Cardiac ventricle fibroblast (primary cell): ENCODE measurements around the gene TRIM72. TPM values are rescaled to one million over a fixed set of nuclear protein-coding genes. Genes with fewer than 3 reads are reported as not detected.

Source experiments
- total RNA-seq: library from RNA; depleted of rRNA; stranded (reverse); fragments of >200 nt; gene quantifications from 2 replicates; pipeline ENCODE4 v1.2.3, GENCODE V29; 2015

TRIM72 gene
- total RNA-seq: not detected in 2 replicates

DNA sequence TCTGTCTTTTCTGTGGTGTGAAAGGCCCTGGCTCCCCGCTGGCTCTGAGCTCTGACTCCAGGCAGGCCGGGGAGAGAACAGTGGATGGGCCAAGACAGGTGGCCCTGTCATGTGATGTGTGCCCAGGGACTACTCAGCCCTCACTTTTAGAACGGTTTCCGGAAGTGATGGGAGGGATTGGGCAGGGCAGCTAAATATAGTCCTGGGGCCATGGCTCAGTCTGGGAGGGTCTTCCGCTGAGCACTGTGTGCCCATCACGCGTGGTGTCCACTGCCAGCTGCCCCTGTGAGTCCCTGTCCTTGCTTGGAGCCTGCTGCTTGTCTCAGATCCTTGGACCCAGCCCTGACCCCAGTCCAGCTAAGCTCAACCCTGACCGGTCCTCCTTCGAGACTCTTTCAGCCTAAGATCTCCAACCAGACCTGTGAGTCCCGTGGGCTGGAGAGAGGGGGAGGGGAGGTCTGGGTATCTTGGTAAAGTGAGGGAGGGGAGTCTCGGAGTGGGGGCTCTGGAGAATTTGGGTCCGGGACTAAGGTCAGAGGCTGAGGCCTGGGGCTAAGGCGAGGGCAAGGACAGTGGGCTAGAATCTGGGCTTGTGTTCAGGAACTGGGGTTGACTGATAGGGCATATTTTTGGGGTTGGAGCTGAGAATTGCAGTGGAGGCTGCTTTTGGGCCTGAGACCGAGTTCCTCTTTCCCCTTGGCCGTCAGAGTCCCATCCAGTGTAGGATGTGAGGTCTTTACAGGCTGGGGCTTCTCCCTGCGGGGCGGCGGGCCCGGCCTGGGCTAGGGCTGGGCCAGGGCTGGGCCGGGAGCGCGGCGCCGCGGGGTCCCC is at the start of gene TRIM72:
Gene TRIM72 (plus strand): TSS at position 243 of the 831 bp plus-strand sequence. CDS start 620 bp downstream, outside the sequence.

DNA sequence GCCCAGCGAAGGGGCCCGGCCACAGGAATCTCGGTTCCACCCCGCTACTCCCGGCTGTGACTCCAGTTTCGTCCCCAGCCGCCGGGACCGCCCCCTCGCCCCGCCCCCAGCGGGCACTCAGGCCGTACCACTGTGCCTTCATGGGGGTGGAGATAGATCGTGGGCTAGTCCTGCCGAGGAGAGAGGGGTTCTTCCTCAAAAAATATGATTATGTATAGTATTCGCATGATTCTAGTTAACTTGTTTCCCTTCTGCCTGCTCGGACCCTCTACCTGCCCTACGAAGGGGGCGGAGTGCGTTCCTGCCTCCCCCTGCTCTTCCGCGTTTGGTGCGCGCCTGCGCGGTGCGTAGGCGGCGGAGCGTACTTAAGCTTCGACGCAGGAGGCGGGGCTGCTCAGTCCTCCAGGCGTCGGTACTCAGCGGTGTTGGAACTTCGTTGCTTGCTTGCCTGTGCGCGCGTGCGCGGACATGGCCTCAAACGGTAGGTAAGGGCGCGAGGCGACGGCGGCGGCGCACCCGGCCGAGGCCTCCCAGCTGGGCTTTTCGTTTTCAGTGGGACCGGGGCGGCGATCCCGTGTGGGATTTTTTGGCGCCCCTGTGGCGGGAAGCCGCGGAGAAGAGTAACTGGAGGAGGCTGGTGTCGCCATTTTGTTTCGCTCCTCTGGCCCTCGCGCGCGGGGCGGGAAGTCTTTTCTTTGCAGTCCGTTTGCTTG is 34.0 kb upstream of the TRIM72 start, which contains the start of gene FUS:
Gene FUS (plus strand): TSS at position 393 of the 713 bp plus-strand sequence. CDS start 76 bp downstream, at position 469.

DNA sequence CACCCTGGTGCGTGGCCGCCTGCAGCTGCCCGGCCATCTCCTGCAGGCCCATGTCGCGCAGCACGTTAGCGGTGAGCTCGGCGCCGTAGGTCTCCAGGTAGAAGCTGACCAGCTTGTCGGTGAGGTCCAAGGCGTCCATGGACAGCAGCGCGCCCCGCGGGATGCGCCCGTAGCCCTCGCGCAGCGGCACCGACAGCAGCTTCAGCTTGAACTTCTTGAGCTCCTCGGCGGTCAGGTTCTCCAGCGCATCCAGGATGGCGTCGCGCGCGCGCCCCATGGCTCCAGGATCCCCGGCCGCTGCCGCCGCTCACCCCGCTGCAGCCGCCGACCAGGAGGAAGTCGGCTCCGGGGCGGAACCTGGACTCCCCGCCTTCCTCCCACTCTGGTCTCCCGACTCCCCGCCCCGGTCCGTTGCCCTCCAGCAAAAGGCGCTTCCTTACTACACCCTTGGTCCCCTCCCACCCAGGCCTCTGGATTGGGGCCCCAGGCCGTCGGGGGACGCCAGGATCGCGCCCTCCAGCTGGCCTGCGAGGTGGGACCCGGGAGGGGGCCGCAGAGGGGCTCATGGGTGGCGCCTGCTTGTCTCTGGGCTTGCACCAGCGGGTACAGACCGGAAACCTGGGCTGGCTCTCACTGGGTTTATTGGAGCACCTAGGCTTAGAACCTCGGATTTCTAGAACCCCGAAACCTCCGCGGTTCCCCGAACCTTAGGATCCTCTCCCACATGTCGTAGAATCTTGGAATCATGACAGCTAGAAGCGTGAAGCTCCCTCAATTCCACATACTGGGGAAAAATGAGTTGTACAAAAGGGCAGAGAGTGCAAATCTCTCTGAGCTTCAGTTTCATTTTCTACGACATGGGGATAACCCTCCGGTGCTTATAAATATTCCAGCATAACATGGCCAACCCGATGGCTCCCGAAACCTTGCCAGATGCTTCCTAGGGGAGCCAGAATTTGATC is 11.2 kb upstream of the TRIM72 start, which contains the start of gene PYCARD:
Gene PYCARD (minus strand): TSS at position 347 of the 962 bp plus-strand sequence. CDS start 70 bp downstream, at position 277.

DNA sequence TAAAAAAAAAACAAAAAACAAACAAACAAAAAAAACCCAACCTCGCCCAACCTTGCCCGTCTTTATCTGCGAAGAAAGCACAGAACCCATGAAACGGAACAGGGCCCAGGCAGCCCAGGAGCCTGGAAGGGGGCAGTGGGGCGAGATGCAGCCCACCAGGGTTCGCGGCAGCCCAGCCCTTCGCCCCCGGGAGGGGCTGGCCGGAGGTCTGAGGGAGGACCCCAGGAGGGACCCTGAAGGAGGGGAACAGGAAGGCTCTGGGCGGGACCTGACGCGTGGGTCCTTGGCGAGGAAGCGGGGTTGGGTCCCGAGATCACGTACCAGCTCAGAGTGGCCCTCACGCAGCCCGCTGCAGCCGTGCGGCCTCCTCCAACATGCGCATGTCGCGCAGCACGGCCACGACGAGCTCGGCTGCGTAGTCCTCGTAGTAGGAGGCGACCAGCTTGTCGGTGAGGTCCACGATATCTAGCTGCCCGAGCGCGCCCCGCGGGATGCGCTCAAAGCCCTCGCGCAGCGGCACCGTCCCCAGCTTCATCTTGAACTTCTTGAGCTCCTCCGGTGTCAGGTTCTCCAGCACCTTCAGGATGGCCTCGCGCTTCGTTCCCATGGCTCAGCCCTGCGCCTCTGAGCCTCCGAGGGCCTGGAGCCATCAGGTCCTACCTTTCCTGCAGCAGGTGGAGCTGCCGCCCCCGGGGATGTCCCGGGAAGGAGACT is 2.7 kb downstream of the TRIM72 start, which contains the start of gene PYDC1:
Gene PYDC1 (minus strand): TSS at position 714 of the 714 bp plus-strand sequence. CDS start 107 bp downstream, at position 607.

Other genes starting within 250 kb of the TRIM72 start
- 11.1 and 11.7 TPM in 2 replicates for gene HSD3B7, start 228.9 kb upstream of the TRIM72 start, total RNA-seq
- gene STX1B, start 203.5 kb upstream of the TRIM72 start, total RNA-seq: 0.25 and 0.29 TPM in 2 replicates
- gene STX4, start 180.6 kb upstream of the TRIM72 start, total RNA-seq: 19.0 and 25.1 TPM in 2 replicates
- 9.8 and 14.4 TPM in 2 replicates for gene ZNF668, start 139.9 kb upstream of the TRIM72 start, total RNA-seq
- gene ZNF646, start 139.7 kb upstream of the TRIM72 start, total RNA-seq: 8.0 and 10.5 TPM in 2 replicates
- gene PRSS53, start 125.2 kb upstream of the TRIM72 start, total RNA-seq: 1.2 and 3.2 TPM in 2 replicates
- gene VKORC1, start 119.3 kb upstream of the TRIM72 start, total RNA-seq: 309 and 356 TPM in 2 replicates
- gene BCKDK, start 105.7 kb upstream of the TRIM72 start, total RNA-seq: 55.5 and 66.1 TPM in 2 replicates
- gene KAT8, start 96.5 kb upstream of the TRIM72 start, total RNA-seq: 21.0 and 22.6 TPM in 2 replicates
- not detected in 2 replicates for gene PRSS8, start 78.4 kb upstream of the TRIM72 start, total RNA-seq
- 0.20 TPM in 1 of 2 replicates, not detected in the other for gene PRSS36, start 64.1 kb upstream of the TRIM72 start, total RNA-seq
- gene FUS, start 34.0 kb upstream of the TRIM72 start, total RNA-seq: 27.4 and 29.6 TPM in 2 replicates
- gene PYCARD, start 11.4 kb upstream of the TRIM72 start, total RNA-seq: 42.4 and 48.0 TPM in 2 replicates
- gene PYDC1, start 3.0 kb downstream of the TRIM72 start, total RNA-seq: not detected in 2 replicates
- not detected in 2 replicates for gene ITGAM, start 45.9 kb downstream of the TRIM72 start, total RNA-seq
- 0.12 TPM in 1 of 2 replicates, not detected in the other for gene ITGAX, start 141.1 kb downstream of the TRIM72 start, total RNA-seq
- gene ITGAD, start 179.2 kb downstream of the TRIM72 start, total RNA-seq: not detected in 2 replicates
- not detected in 2 replicates for gene COX6A2, start 214.2 kb downstream of the TRIM72 start, total RNA-seq
- gene ZNF843, start 228.7 kb downstream of the TRIM72 start, total RNA-seq: 5.7 and 7.2 TPM in 2 replicates
- 10.3 and 12.0 TPM in 2 replicates for gene ARMC5, start 245.4 kb downstream of the TRIM72 start, total RNA-seq